ENCODE measurements around the gene RER1.
"Not testable (repeated sequence)": the region's sequence is repeated elsewhere in the genome, so short reads cannot be mapped to it uniquely, and the experiment has no call there.

Gene RER1

DNA sequence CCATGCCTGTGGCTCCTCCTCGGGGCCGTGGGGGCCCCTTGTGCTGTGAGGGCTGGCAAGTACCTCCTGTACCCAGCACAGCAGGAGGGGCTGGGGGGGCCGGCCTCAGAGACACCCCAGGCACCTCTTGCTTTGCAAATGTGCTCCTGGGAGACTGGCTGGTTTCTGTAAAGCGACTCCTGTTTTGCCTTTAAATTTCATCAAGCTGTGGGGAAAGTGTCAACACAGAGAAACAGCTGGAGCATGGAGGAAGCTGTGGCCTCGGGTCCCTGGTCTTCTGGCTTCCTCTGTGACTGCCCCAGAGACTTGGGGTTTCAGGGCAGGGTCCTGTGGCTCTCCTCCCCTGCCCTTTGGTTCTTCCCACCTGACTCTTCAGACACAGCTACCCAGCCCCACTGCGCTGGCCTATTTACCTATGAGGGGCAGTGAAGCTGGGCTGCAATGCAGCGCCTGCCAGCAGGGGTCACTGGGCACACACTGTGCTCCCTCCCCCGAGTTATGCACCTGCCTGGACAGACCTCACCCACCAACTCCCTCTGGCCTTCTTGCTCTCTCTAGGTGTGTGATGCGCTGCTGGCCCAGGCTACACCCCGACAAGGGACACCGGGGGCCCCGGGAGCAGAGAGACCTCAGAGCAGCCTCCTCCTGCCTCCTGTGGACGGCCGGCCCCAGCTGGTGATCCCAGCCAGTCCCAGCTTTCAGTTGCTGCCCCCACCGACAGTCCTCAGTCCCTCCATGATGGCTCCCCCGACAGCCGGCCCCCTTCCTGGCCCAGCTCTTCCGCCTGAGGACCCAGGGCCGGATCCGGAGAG, 38.3 kb downstream of the RER1 start:
- DNase-seq (ENCODE audit: low read depth): no peak

GRCh38 chr1:2430592-2430973, 38.9 kb downstream of the RER1 start:
- no peak for DNase-seq (ENCODE audit: low read depth)

- no peak for DNase-seq (ENCODE audit: low read depth)
Observed at GRCh38 chr1:2431103-2431502, 39.5 kb downstream of the RER1 start.

DNA sequence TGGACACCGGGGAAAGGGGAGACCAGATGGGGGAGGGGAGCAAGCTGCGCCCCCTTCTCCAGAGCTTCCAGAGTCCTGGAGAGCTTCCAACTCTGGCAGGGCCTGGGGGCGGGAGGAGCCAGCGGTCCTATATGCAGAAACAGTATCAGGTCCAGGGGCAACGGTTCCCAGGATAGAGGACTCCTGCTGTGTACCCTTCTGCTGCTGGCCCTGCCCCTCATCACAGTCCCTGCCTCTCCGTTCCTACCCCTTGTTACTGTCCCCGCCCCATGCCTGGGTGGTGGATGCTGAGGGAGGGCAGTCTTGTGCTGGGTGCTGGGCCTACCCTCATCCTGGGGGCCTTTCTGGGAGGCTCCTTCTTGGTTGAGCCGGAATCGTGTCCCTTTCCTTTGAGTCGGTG, 39.9 kb downstream of the RER1 start:
- DNase-seq (ENCODE audit: low read depth): no peak

DNA sequence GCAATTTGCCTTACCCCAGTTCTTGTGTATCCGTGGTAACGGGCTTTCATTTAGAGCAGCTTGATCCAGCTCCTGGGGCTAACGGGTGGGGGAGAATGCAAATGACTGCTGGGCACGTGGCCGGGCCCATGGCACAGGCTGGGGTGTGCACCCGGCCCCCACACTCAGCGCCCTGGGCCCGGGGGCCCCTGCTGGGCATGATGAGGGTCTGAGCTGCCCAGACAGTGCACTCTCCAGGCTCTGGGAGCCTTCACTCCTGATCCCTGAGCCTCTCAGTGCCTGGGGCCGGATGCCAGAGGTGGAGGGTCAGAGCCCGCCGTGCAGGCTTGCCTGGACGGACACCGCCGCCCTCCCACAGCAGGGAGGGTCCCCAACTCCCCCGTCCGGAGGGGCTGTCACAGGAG, 40.8 kb downstream of the RER1 start:
- no peak for DNase-seq (ENCODE audit: low read depth)

- no peak for DNase-seq (ENCODE audit: low read depth)
Observed at GRCh38 chr1:2433196-2433595, 41.6 kb downstream of the RER1 start.

- no peak for DNase-seq (ENCODE audit: low read depth)
Observed at GRCh38 chr1:2433936-2434655, 42.5 kb downstream of the RER1 start.

- DNase-seq (ENCODE audit: low read depth): no peak
Observed at GRCh38 chr1:2435091-2435490, 43.5 kb downstream of the RER1 start.

DNA sequence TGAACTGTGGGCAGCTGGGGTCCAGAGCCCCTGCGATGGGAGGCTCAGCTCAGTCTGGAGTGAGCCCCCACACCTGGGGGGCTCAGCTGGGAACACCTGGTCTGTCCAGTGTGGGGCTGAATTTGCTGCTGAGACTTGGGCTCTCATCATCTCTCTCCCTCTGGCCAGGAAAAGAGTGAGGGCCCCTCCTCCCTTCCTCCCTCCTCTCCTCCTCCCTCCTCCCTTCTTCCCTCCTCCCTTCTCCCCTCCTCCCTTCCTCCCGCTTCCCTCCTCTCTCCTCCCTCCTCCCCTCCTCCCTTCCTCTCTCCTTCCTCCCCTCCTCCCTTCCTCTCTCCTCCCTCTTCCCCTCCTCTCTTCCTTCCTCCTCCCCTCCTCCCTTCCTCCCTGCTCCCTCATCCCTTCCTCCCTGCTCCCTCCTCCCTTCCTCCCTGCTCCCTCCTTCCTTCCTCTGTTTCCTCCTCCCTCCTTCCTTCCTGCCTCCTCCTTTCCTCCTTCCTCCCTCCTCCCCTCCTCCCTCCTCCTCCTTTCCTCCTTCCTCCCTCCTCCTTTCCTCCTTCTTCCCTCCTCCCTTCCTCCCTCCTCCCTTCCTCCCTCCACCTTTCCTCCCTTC, 44.2 kb downstream of the RER1 start:
- no peak for DNase-seq (ENCODE audit: low read depth)

DNA sequence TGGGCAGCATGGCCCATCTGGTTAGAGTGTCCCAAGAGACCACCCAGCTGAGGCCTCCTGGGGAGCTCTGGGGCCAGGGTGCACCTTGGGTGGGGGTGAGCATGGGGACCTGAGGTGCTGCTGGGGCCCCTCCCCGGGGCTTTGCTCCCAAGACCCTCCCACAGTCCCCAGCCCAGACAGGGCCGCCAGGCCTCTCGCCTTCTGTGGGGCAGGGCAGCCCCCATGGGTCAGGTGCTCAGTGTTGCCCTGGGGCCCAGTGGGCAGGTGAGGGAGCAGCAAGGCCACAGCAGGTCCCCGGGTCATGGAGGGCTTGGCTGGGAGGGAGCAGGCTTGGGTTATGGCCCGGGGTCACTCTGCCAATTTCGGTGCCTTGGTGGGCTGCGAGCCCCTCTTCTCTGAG, 45.2 kb downstream of the RER1 start:
- no peak for DNase-seq (ENCODE audit: low read depth)

DNA sequence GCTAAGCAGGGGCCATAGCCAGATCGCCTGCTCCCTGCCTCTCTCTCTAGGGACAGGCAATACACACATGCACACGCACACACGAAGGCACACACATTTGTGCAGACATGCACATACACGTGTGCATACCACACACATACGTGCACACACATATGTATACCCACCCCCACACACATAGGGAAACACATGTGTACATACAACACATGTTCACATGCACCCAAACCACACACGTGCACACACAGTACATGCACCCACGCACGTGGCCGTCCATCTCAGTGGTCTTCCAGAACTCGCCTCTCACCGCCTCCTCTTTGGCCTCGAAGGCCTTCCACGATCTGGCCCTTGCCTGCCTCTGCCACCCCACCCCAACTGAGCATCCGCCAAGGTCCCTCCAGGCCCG, 46.0 kb downstream of the RER1 start:
- DNase-seq (ENCODE audit: low read depth): no peak

GRCh38 chr1:2438038-2438437, 46.4 kb downstream of the RER1 start:
- DNase-seq (ENCODE audit: low read depth): no peak

DNA sequence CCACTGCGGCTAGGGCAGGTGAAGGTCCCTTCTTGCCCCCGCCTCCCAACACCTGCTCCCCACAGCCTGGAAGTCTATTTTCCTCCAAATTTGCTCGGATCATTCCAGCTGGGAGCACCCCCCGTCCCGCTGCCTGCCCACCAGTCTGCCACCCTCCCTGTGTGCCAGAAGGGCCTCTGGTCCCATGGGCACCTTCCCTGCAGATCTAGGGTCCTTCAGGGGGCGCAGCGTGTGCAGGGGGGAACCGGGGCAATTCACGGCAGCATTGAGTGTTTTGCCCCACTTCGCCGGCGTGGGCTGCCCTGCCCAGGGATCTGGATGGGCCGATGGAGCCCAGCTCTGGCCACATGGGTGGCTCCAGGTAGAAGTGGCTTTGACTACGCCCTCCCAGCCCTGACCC, 47.0 kb downstream of the RER1 start:
- DNase-seq (ENCODE audit: low read depth): no peak

- DNase-seq (ENCODE audit: low read depth): no peak
Observed at GRCh38 chr1:2439369-2439768, 47.7 kb downstream of the RER1 start.

GRCh38 chr1:2440346-2440745, 48.7 kb downstream of the RER1 start:
- not testable (repeated sequence) for DNase-seq (ENCODE audit: low read depth)

DNA sequence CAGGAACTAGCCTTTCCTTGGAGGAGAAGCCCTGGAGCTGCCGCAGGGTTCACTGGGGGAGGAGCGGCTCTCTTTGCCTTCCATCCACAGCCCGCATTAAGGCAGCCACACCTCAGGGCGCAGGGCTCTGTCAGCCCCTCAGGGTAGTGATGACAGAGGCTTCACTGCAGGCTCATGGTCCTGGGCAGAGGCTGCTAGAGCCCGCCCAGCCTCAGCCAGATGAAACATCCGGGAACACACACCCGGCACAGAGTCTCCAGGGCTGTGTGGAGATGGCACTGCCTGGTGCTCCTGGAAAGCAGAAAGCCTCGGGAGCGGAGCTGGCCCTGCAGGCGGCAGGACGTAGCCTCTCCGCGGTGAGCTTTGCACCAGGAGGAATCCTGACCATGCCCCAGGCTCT, 50.1 kb downstream of the RER1 start:
- DNase-seq (ENCODE audit: low read depth): no peak

DNA sequence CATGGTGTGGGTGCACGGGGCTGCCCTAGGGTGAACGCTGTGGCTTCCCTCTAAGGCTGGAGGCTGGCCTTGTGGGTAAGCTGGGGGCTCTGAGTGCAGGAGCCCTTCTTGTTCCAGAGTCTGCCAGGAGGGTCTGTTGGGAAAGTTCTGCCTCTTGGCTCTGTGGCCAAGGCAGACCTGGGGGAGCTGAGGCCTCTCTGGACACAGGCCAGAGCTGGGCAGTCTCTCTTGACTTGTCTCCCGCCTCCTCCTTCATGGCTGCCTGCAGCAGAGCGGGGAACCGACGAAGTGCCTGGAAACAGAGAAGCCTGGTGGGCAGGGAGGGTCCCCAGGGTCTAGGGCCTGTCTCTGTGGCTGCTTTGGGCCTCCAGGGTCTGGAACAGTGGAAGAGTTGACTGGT, 51.0 kb downstream of the RER1 start:
- no peak for DNase-seq (ENCODE audit: low read depth)

DNA sequence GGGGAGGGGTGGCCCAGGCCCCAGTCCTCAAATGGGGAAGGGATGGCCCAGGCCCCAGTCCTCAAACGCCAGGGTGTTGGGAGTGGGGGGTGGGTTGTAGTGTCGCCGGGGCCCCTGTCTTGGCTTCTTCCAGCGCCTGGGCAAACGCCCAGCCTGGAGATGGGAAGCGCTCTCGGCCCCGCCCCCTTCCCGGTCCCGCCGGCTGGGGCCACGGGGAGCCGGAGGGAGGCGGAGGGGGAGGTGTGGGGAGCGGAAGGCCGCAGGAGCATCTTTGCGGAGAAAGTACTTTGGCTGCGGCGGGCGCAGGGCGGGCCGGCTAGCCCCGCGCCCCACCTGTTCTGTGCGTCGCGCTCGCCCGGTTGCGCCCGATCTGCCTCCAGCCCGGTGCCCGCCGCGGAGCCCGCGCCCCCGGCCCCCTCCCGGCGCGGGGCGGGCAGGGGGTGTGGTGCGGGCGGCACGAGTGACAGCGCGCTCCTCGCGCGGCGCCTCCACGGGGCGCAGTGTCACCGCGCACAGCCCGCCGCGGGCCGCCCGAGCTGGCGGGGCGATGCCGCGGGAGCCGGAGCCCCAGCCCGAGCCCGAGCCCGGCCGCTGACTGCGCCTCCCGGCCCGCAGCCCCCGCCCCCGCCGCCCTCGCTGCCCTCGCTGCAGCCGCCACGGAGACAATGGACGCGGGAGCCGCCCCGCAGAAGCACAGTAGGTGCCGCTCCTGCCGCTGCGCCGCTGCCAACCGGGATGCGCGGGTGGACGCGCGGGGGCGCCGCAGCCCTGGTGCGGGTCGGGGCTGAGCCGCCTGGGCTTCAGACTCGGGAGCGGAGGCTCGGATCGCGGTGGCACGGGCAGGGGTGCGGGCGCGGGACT, 51.9 kb downstream of the RER1 start:
- DNase-seq (ENCODE audit: low read depth): no peak

DNA sequence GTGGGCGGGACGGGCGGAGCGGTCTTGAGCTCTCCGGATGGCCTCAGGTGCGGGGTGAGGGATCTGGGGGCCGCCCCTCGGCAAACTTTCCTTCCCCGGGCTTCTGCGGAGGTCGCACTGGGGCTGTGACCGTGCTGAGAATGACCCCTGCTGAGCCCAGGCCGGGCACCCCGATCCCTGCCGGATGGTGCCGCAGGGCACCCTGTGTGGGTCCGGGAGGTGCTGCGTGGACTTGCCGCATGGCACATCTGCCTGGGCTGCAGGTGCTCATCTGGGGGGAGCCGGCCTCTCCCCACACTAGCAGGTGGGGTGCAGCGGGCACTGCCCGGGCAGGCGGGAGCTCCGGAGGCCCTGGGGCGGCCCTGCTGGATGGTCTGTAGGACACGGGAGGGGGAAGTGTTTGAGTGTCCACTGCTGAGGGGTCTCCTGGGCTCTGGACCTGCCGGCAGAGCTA, 52.5 kb downstream of the RER1 start:
- no peak for DNase-seq (ENCODE audit: low read depth)

DNA sequence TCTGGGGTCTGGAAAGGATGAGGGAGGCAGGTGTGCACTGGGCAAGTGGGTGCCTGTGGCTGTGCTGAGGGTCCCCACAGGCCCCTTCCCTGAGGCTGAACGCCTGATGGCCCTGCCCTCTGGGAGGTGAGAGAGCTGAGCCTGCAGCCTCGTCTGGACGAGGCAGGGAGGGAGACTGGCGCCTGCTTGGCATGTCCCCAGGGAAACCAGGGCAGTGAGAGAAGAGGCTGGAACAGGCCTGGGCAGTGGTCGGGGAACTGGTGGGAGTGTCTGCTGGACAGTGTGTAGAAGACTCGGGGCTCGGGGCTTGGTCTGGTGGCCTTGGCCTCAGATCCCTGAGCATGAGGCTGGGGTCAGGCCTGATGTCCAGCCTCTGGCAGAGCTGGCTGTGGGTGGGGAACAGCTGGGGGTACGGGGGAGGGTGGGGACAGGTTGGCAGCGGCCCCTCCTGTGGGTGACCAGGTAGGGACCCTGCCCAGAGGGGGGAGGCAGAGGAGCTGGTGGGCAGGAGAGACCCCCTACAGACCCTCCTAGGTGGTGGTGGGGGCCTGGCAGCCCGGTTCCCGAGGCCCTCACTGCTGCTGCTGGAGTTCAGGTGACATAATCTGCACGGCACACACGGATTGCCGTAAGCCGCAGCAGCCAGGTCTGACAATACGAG, 53.7 kb downstream of the RER1 start:
- no peak for DNase-seq (ENCODE audit: low read depth)

DNA sequence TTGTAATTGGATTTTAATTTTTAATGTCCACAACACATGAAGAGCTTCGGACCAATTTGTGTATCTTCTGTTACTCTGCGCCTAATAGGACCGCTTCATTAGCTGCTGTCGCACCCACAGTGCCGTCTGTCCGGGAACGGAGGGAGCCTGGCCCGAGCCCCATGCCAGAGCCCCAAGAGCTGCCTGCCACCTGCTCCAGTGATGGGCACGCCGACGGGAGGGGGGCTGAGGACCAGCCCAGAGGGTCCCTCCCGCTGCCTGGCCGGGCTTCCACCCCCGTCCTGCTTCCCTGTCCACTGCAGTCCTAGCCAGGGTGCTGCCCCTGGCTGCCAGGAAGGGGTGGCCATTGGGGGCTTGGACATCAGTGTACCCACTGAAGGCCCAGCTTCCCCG, 54.2 kb downstream of the RER1 start:
- DNase-seq (ENCODE audit: low read depth): no peak

DNA sequence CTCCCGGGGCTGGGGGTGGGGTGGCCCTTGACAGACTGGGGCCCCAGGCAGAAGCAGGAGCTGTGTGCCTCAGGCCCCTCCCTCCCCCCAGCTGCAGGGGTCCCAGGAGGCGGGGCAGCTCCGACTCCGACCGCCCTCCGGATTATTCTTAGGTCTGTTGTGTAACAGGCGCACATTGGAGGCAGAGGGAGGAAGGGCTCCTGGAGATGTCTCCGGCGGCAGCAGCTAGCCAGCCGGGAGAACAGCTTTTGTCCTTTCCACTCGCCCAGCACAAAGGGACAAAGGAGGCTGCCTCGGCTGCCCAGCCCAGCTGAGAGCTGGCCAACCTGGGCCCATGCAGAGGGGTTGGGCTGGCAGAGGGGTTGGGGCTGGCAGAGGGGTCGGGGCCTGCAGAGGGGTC, 54.8 kb downstream of the RER1 start:
- DNase-seq (ENCODE audit: low read depth): no peak

All from fibroblast of the conjunctiva (primary cell).